Fibroblast of lung (primary cell): Measurements from ENCODE around the gene SPOCK1.

Experiments
- EZH2 ChIP-seq: IDR thresholded peaks from 2 replicates; pipeline ENCODE4 v1.5.1; 2012; ENCODE audit warnings: low read length, control low read depth, mild to moderate bottlenecking; ENCODE audit errors: missing control alignments
- TF ChIP-seq, protein P1 (sequence below), 2 donors: IDR thresholded peaks in 1 of 2; conservative IDR thresholded peaks in 1 of 2; 1 replicate in 1 of 2; 2 replicates in 1 of 2; pipeline ENCODE4 v1.5.1; 2011 to 2012; ENCODE audit warnings: low read length in 2 of 2, control low read depth in 1 of 2, inconsistent platforms in 1 of 2, low read depth in 1 of 2, mild to moderate bottlenecking in 1 of 2

DNA sequence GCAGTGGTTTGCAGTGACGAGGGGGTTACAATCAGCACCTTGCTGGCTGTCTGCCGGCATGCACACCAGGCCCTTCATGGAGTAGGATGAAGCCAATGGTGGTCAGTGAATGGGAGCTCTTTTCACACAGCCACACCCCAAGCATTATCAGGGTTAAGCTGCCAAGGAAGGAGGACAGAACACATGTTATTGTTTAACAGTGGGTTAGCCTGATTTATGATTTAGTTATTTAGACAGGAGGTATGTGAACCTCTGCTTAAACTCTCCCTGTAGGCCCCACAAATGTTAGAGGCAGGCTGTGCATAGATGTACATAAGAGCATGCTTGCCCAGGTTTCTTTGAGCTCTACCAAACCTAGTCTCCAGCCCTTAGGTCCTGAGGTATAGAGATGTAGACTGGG, 262.9 kb downstream of the SPOCK1 start:
- TF ChIP-seq, protein P1, sequence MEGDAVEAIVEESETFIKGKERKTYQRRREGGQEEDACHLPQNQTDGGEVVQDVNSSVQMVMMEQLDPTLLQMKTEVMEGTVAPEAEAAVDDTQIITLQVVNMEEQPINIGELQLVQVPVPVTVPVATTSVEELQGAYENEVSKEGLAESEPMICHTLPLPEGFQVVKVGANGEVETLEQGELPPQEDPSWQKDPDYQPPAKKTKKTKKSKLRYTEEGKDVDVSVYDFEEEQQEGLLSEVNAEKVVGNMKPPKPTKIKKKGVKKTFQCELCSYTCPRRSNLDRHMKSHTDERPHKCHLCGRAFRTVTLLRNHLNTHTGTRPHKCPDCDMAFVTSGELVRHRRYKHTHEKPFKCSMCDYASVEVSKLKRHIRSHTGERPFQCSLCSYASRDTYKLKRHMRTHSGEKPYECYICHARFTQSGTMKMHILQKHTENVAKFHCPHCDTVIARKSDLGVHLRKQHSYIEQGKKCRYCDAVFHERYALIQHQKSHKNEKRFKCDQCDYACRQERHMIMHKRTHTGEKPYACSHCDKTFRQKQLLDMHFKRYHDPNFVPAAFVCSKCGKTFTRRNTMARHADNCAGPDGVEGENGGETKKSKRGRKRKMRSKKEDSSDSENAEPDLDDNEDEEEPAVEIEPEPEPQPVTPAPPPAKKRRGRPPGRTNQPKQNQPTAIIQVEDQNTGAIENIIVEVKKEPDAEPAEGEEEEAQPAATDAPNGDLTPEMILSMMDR (conservative IDR thresholded peaks at IDR 0.05 in 1 of 2, IDR thresholded peaks at IDR 0.05 in 1 of 2; ENCODE audit: low read depth in 1 of 2, low read length in 2 of 2): no peak
- no peak for TF ChIP-seq EZH2
